HG03432 (cell line): ENCODE measurements around the gene ODF4.
"Not testable (repeated sequence)": the region's sequence is repeated elsewhere in the genome, so short reads cannot be mapped to it uniquely, and the experiment has no call there.

Experiments used
- ATAC-seq: cut with Tn5 transposase; IDR thresholded peaks from one replicate; pipeline ENCODE4 v1.9.1; 2021; ENCODE audit warnings: mild to moderate bottlenecking, moderate library complexity; ENCODE audit not compliant: unreplicated experiment

Gene ODF4

DNA sequence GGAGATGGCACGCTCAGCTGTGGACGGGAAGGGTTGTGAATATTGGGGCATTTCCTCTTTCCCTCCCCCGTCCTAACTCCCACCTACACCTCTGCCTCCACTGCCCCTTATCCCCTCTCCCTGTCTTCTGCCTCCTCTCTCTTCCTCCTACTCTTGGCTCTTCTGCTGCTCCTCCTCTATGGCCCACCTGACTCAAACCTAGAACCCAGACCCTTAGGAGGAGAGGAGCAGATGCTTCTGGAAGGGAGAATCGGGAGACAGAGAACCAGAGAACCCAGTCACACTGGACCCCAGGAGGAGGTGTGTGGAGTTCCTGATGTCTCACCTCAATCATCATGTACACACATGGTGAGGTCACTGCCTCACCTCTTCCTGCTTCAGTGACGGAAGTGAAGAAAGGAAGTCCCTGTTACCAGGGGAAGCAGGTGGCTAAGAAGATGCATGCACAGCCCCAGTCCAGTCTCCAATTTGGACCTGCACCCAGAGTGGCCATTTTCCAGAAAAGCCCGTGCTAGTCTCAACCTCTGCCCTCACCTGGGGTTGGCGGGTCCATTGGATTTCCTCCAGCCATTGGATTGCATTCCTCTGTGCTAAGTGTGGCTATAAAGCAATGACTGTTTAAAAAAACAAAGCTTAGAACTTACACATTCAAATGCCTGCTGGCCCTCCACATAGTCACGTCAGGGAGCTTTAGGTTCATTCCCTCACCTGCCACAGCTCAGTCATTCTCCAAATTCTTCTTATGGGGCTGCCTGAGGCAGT lies 54.0 kb downstream of the ODF4 start:
- no peak for ATAC-seq

DNA sequence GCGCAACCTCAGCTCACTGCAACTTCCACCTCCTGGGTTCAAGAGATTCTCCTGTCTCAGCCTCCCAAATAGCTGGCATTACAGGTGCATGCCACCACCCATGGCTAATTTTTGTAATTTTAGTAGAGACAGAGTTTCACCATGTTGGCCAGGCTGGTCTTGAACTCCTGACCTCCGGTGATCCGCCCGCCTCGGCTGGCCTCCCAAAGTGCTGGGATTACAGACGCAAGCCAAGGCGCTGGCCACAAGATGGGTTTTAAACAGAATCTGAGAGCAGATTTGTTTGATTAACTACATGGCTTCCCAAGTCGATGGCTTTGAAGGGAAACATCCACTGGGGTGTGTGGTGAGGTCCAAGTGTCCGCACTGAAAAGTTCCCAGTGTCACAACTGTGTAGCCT lies 54.9 kb downstream of the ODF4 start:
- not testable (repeated sequence) for ATAC-seq
